ENCODE results near the gene GCK. TPM values are rescaled to one million over a fixed set of nuclear protein-coding genes. Genes with fewer than 3 reads are reported as not detected.
A peak's percentile ranks its signal among the peaks of the same experiment; 100 is the strongest.
"Not testable (repeated sequence)": the region's sequence is repeated elsewhere in the genome, so short reads cannot be mapped to it uniquely, and the experiment has no call there.

Gene GCK
- total RNA-seq, 2 experiments from 2014 or later, result 1.1 to 1.3 TPM

- ChIA-PET CTCF (no interaction called here), POLR2A (no interaction called here)
- no peaks in the 10 kb centered on the region for H3K27me3 Mint-ChIP-seq
- H3K4me3 Mint-ChIP-seq, result no peak overlapping the region
- no peak overlapping the region for H3K27ac Mint-ChIP-seq
- peaks cover 27% of the 10 kb centered on the region for H3K36me3 Mint-ChIP-seq
- H3K4me1 Mint-ChIP-seq (ENCODE audit: low read depth), result no peaks in the 10 kb centered on the region
- intact Hi-C loops (cut with micrococcal nuclease), result no loop called here
- H3K9me3 Mint-ChIP-seq, result no peaks in the 10 kb centered on the region
- DNase-seq, result no peak
Measured at GRCh38 chr7:44212581-44213184, 23.4 kb upstream of the GCK start.

DNA sequence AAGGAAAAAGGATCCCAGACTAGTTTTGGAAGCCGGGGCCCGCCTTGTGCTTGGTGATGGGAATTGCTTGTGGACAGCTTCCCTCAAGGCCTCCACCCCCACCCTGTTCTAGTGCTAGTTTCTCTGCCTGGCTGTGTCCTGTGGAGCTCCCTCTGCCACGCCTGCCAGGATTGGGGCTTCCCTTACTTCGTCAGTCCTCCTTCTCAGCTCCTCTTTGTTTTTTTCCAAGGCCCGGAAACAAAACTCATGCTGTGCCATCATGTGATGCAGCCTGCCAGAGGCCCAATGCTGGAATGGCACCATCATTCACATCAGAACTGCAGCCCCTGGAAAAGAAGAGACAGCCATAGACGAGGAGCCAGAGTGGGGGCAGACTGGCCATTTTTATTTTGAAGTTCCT lies 22.8 kb upstream of the GCK start:
- POLR2A ChIA-PET, result no interaction called here
- CTCF ChIA-PET, result no interaction called here
- Mint-ChIP-seq H3K27me3 (no peaks in the 10 kb centered on the region), H3K4me1 (ENCODE audit: low read depth) (no peaks in the 10 kb centered on the region), H3K36me3 (peaks cover 27% of the 10 kb centered on the region), H3K27ac (no peak overlapping the region), H3K9me3 (no peaks in the 10 kb centered on the region), H3K4me3 (no peak overlapping the region)
- intact Hi-C loops (cut with micrococcal nuclease), result no loop called here
- DNase-seq, result no peak

DNA sequence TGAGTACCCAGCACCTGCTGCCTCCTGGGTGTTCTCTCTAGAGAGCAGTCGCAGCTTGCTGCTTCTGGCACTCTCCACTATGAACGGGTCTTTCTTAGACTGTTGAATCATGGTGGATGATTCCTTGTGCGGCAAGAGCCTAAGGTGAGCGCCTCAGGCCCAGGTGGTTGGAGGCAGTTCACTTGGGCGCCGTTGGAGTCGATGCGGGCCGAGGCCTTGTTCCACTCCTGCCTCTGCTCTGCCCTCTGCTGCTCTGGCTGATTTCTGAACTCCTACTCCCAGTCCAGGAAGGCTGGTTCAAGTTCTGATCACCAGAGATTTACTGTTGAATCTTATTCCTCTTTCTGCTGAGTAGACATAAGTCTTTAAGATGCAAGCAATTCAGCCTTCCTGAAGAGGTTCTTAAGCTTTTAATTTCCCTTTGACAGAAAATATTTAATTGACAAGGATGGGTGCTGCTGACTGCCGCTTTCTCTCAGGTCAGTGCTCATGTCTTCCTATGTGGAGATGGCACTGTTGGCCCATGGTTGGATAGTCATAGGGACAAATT lies 22.0 kb upstream of the GCK start:
- no peak overlapping the region for H3K4me3 Mint-ChIP-seq
- H3K9me3 Mint-ChIP-seq, result no peaks in the 10 kb centered on the region
- intact Hi-C loops (cut with micrococcal nuclease), result no loop called here
- H3K36me3 Mint-ChIP-seq, result peaks cover 29% of the 10 kb centered on the region
- CTCF ChIA-PET, result no interaction called here
- no peaks in the 10 kb centered on the region for H3K4me1 Mint-ChIP-seq (ENCODE audit: low read depth)
- no peaks in the 10 kb centered on the region for H3K27me3 Mint-ChIP-seq
- H3K27ac Mint-ChIP-seq, result no peak overlapping the region
- DNase-seq, result no peak
- POLR2A ChIA-PET, result no interaction called here

- intact Hi-C loops (cut with micrococcal nuclease), result no loop called here
- H3K36me3 Mint-ChIP-seq, result peaks cover 33% of the 10 kb centered on the region
- H3K27me3 Mint-ChIP-seq, result no peaks in the 10 kb centered on the region
- no peak overlapping the region for H3K4me3 Mint-ChIP-seq
- no peak overlapping the region for H3K27ac Mint-ChIP-seq
- DNase-seq, result no peak
- no peaks in the 10 kb centered on the region for H3K4me1 Mint-ChIP-seq (ENCODE audit: low read depth)
- POLR2A ChIA-PET, result no interaction called here
- no peaks in the 10 kb centered on the region for H3K9me3 Mint-ChIP-seq
- CTCF ChIA-PET, result interaction anchor here (1.2 kb wide), 1 partner anchor 325 kb away, joined by 3 read pairs; no protein-coding TSS in a partner anchor
Measured at GRCh38 chr7:44210107-44210506, 20.9 kb upstream of the GCK start.

- CTCF ChIA-PET, result no interaction called here
- no peaks in the 10 kb centered on the region for H3K27me3 Mint-ChIP-seq
- peaks cover 11% of the 10 kb centered on the region for H3K4me1 Mint-ChIP-seq (ENCODE audit: low read depth)
- intact Hi-C loops (cut with micrococcal nuclease), result no loop called here
- DNase-seq, result no peak
- peaks cover 36% of the 10 kb centered on the region for H3K36me3 Mint-ChIP-seq
- H3K4me3 Mint-ChIP-seq, result no peak overlapping the region
- H3K27ac Mint-ChIP-seq, result no peak overlapping the region
- POLR2A ChIA-PET, result no interaction called here
- H3K9me3 Mint-ChIP-seq, result no peaks in the 10 kb centered on the region
Measured at GRCh38 chr7:44208085-44208484, 18.8 kb upstream of the GCK start.

DNA sequence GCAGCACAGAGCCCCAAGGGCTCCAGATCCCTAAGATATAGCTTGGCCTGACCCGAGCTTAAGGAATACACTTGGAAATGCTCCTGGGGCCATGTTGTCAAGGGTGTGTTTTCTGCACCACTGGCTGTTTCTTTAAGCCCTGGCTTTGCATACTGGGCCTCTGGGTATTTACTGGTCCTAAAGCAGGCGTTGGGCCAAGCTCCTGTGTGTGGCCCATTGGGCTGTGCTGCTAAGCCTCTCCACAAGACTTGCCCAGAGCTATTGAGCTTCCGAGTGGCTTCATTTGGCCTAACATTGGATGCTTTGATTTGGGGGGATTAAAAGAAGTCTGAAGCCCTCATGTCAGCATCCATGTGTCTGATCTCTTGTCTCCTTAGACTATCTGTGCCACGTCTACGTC lies 16.8 kb upstream of the GCK start:
- DNase-seq, result no peak
- H3K36me3 Mint-ChIP-seq, result peaks cover 29% of the 10 kb centered on the region

DNA sequence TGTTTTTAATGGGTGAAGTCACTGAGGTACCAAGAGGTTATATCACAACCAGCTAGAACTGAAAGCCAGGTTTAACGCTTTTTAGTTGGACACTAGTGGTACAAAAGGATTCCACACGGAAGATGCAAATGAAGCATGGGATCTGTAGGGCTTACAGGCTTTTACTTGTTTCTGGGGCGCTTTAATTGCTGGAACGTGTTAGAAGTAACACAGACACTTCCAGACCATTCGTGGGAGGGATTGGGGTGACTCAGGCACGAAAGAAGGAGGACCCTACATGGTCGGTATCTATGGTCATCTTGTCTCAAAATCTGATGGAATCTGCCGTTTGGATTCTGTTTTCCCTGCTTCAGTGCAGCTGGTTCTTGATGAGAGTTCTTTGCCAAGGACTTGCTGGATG lies 12.6 kb upstream of the GCK start:
- H3K4me1 Mint-ChIP-seq (ENCODE audit: low read depth), result peaks cover 28% of the 10 kb centered on the region
- H3K4me3 Mint-ChIP-seq, result peak overlapping the region; percentile 83
- peaks cover 6% of the 10 kb centered on the region for H3K27me3 Mint-ChIP-seq
- peaks cover 12% of the 10 kb centered on the region for H3K36me3 Mint-ChIP-seq
- ChIA-PET CTCF (interaction anchor here (1.0 to 2.0 kb wide), 7 partner anchors 13 to 289 kb away, joined by 3 to 6 read pairs (median 4); no protein-coding TSS in a partner anchor), POLR2A (no interaction called here)
- DNase-seq, result no peak
- no peaks in the 10 kb centered on the region for H3K9me3 Mint-ChIP-seq
- no peak overlapping the region for H3K27ac Mint-ChIP-seq
- intact Hi-C loops (cut with micrococcal nuclease), result loop anchor here (2.0 kb wide), 1 partner anchor 799 kb away; the partner anchor contains the start of gene CCM2

More for the DNA sequence above, 16.8 kb upstream of the GCK start:
- Mint-ChIP-seq H3K9me3 (no peaks in the 10 kb centered on the region), H3K4me3 (no peak overlapping the region), H3K27me3 (no peaks in the 10 kb centered on the region), H3K4me1 (ENCODE audit: low read depth) (peaks cover 26% of the 10 kb centered on the region), H3K27ac (no peak overlapping the region)
- CTCF ChIA-PET, result no interaction called here
- intact Hi-C loops (cut with micrococcal nuclease), result no loop called here
- POLR2A ChIA-PET, result no interaction called here

- H3K4me1 Mint-ChIP-seq (ENCODE audit: low read depth), result peaks cover 28% of the 10 kb centered on the region
- H3K9me3 Mint-ChIP-seq, result no peaks in the 10 kb centered on the region
- CTCF ChIA-PET, result interaction anchor here (0.6 to 2.0 kb wide), 11 partner anchors 14 to 406 kb away, joined by 3 to 6 read pairs (median 4); partner anchors contain the start of genes OGDH and POLD2
- H3K27me3 Mint-ChIP-seq, result peaks cover 9% of the 10 kb centered on the region
- DNase-seq, result peak; percentile 97
- peak within 1 kb of the TSS; percentile 23 for H3K27ac Mint-ChIP-seq
- POLR2A ChIA-PET, result interaction anchor here (1.0 kb wide), 1 partner anchor 181 kb away, joined by 3 read pairs; no protein-coding TSS in a partner anchor
- peaks cover 10% of the 10 kb centered on the region for H3K36me3 Mint-ChIP-seq
- H3K4me3 Mint-ChIP-seq, result peak within 1 kb of the TSS; percentile 83
- intact Hi-C loops (cut with micrococcal nuclease), result loop anchor here (1.0 to 2.0 kb wide), 3 partner anchors 78 to 800 kb away; partner anchors contain the start of genes CCM2, POLD2 and POLM
Measured at GRCh38 chr7:44200699-44201461, 11.6 kb upstream of the GCK start, which contains the start of gene YKT6. YKT6 (plus strand) TSS chr7:44200978; CDS start chr7:44201136, 158 bp downstream.

- intact Hi-C loops (cut with micrococcal nuclease), result loop anchor here (1.0 to 2.0 kb wide), 3 partner anchors 77 to 801 kb away; partner anchors contain the start of genes CCM2, POLD2 and POLM
- not testable (repeated sequence) for DNase-seq, H3K27ac Mint-ChIP-seq, H3K36me3 Mint-ChIP-seq, H3K9me3 Mint-ChIP-seq, H3K27me3 Mint-ChIP-seq
- H3K4me3 Mint-ChIP-seq, result peak overlapping the region; percentile 62
- POLR2A ChIA-PET, result interaction anchor here (1.0 kb wide), 1 partner anchor 180 kb away, joined by 3 read pairs; no protein-coding TSS in a partner anchor
- CTCF ChIA-PET, result interaction anchor here (0.9 to 2.0 kb wide), 6 partner anchors 15 to 406 kb away, joined by 3 to 6 read pairs (median 4); partner anchors contain the start of genes OGDH and POLD2
- peaks cover 28% of the 10 kb centered on the region for H3K4me1 Mint-ChIP-seq (ENCODE audit: low read depth)
Measured at GRCh38 chr7:44200163-44200562, 10.9 kb upstream of the GCK start.

DNA sequence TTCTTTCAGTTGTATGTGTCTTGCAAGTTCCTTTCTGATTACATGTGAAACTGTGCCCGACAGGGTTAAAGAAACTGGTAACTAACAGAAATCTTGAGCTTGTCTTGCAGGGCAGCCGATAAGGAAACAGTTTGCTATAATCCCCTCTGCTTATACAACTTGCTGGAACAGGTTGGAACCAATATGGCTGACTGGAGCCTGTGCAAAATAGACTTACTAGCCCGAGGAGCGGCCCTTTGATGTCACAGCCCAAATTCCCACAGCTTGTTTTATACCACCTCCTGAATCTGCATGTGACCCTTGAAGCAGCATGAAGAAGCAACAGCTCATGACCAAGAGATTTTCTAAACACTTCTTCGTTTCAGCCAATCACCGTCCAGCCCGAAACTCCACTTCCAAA lies 8.2 kb upstream of the GCK start:
- no peak overlapping the region for H3K27ac Mint-ChIP-seq
- CTCF ChIA-PET, result interaction anchor here (1.2 to 1.3 kb wide), 2 partner anchors 337 to 367 kb away, joined by 3 to 5 read pairs; no protein-coding TSS in a partner anchor
- peaks cover 20% of the 10 kb centered on the region for H3K4me1 Mint-ChIP-seq (ENCODE audit: low read depth)

DNA sequence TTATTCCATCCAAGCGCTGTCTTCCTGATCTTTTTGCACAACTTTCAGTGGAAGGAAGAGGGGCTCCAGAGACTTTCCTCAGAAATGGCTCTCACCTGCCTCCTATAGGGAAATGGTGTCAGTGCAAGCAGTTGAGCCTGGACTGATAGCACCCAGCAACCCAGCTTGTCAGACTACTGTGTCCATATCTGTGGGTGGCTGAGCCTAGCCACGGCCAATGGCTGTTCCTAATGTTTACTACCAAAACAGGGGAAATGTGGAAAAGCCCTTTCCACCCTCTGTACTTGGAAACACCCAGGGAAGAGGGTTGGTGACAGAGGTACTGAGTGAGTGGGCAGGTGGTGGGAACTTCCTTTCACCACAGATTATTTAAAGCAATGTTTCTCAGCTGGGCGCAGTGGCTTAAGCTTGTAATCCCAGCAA lies 7.2 kb upstream of the GCK start:
- H3K4me3 Mint-ChIP-seq, result no peak overlapping the region
- no peaks in the 10 kb centered on the region for H3K9me3 Mint-ChIP-seq
- ChIA-PET POLR2A (no interaction called here), CTCF (interaction anchor here (1.2 kb wide), 1 partner anchor 368 kb away, joined by 3 read pairs; no protein-coding TSS in a partner anchor)
- intact Hi-C loops (cut with micrococcal nuclease), result loop anchor here (1.0 kb wide), 1 partner anchor 176 kb away; no protein-coding TSS in a partner anchor
- DNase-seq, result peak; percentile 46
- H3K27me3 Mint-ChIP-seq, result peaks cover 9% of the 10 kb centered on the region
- H3K36me3 Mint-ChIP-seq, result no peaks in the 10 kb centered on the region
- H3K27ac Mint-ChIP-seq, result no peak overlapping the region
- peaks cover 10% of the 10 kb centered on the region for H3K4me1 Mint-ChIP-seq (ENCODE audit: low read depth)

More for the DNA sequence above, 8.2 kb upstream of the GCK start:
- no peak for DNase-seq
- intact Hi-C loops (cut with micrococcal nuclease), result no loop called here
- POLR2A ChIA-PET, result no interaction called here
- Mint-ChIP-seq H3K4me3 (no peak overlapping the region), H3K9me3 (no peaks in the 10 kb centered on the region), H3K27me3 (peaks cover 9% of the 10 kb centered on the region), H3K36me3 (no peaks in the 10 kb centered on the region)

DNA sequence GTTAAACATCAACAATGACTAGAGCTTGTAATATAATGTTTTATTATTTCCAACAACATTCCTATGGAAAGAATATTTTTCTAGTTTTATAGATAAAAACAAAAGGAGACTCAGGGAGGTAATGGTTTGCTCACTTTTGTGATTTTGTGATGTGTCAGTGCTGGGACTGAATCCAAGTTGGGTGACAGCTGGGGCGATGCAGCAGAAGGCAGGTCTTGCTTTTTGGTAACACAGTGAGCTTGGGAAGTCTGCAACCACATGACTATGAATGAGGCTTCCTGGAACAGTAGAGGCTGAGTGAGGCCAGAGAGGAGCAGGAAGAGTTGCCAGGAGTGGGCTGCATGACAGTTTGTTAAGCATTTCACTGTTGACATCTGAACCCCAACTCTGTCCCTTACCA lies 6.7 kb upstream of the GCK start:
- H3K4me3 Mint-ChIP-seq, result no peak overlapping the region
- peaks cover 9% of the 10 kb centered on the region for H3K27me3 Mint-ChIP-seq
- CTCF ChIA-PET, result interaction anchor here (0.7 kb wide), 1 partner anchor 236 kb away, joined by 3 read pairs; no protein-coding TSS in a partner anchor
- H3K27ac Mint-ChIP-seq, result no peak overlapping the region
- H3K36me3 Mint-ChIP-seq, result no peaks in the 10 kb centered on the region
- no peak for DNase-seq
- POLR2A ChIA-PET, result no interaction called here
- H3K4me1 Mint-ChIP-seq (ENCODE audit: low read depth), result peaks cover 9% of the 10 kb centered on the region
- no peaks in the 10 kb centered on the region for H3K9me3 Mint-ChIP-seq
- intact Hi-C loops (cut with micrococcal nuclease), result loop anchor here (1.0 kb wide), 1 partner anchor 176 kb away; no protein-coding TSS in a partner anchor

Data from activated CD4-positive, alpha-beta memory T cell treated with anti-CD3 and anti-CD28 coated beads for 36 hours (primary cell).